WI38 (cell line): ENCODE results near the gene GALNT17.

Experiments used
- H3K4me3 ChIP-seq: 2 replicates; pipeline ENCODE4 v1.5.1; 2011; ENCODE audit warnings: low read depth, mild to moderate bottlenecking, control low read depth, low read length
- CTCF ChIP-seq: IDR thresholded peaks from 2 replicates; pipeline ENCODE4 v1.5.1; 2012; ENCODE audit warnings: low read depth, mild to moderate bottlenecking, control low read depth, low read length

GALNT17 gene

GRCh38 chr7:71761336-71761735 lies 629.4 kb downstream of the GALNT17 start:
- no peak overlapping the region for H3K4me3 ChIP-seq

More at GRCh38 chr7:71761336-71761735, 629.4 kb downstream of the GALNT17 start:
- no peak for TF ChIP-seq CTCF
